Measurements from ENCODE around the gene DSCAML1.

- TF ChIP-seq EGR1 (IDR thresholded peaks at IDR 0.05; ENCODE audit: low read depth) (no peak), CTCF (IDR thresholded peaks at IDR 0.05 in 2 of 3, conservative IDR thresholded peaks at IDR 0.05 in 1 of 3; ENCODE audit: borderline replicate concordance in 1 of 3, insufficient read depth in 1 of 3, low read depth in 2 of 3, low read length in 2 of 3) (no peak), SP1 (IDR thresholded peaks at IDR 0.05; ENCODE audit: low read depth) (no peak), POLR2AphosphoS5 (IDR thresholded peaks at IDR 0.05; ENCODE audit: low read depth, low read length) (no peak), POLR2A (IDR thresholded peaks at IDR 0.05; ENCODE audit: borderline replicate concordance, extremely low read depth, insufficient read depth, insufficient read length) (no peak), YY1 (IDR thresholded peaks at IDR 0.05; ENCODE audit: extremely low read depth, insufficient replicate concordance, low read depth, low read length) (no peak), ZNF274 (IDR thresholded peaks at IDR 0.05; ENCODE audit: low read depth, low read length) (no peak), ZFX (IDR thresholded peaks at IDR 0.05) (no peak), MAX (IDR thresholded peaks at IDR 0.05) (no peak), ZBTB33 (IDR thresholded peaks at IDR 0.05; ENCODE audit: extremely low read depth, insufficient replicate concordance, low read length) (no peak), EZH2phosphoT487 (IDR thresholded peaks at IDR 0.05; ENCODE audit: borderline replicate concordance) (no peak), SIN3A (IDR thresholded peaks at IDR 0.05; ENCODE audit: low read depth) (no peak)
- TF ChIP-seq, protein P1, sequence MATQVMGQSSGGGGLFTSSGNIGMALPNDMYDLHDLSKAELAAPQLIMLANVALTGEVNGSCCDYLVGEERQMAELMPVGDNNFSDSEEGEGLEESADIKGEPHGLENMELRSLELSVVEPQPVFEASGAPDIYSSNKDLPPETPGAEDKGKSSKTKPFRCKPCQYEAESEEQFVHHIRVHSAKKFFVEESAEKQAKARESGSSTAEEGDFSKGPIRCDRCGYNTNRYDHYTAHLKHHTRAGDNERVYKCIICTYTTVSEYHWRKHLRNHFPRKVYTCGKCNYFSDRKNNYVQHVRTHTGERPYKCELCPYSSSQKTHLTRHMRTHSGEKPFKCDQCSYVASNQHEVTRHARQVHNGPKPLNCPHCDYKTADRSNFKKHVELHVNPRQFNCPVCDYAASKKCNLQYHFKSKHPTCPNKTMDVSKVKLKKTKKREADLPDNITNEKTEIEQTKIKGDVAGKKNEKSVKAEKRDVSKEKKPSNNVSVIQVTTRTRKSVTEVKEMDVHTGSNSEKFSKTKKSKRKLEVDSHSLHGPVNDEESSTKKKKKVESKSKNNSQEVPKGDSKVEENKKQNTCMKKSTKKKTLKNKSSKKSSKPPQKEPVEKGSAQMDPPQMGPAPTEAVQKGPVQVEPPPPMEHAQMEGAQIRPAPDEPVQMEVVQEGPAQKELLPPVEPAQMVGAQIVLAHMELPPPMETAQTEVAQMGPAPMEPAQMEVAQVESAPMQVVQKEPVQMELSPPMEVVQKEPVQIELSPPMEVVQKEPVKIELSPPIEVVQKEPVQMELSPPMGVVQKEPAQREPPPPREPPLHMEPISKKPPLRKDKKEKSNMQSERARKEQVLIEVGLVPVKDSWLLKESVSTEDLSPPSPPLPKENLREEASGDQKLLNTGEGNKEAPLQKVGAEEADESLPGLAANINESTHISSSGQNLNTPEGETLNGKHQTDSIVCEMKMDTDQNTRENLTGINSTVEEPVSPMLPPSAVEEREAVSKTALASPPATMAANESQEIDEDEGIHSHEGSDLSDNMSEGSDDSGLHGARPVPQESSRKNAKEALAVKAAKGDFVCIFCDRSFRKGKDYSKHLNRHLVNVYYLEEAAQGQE (IDR thresholded peaks at IDR 0.05; ENCODE audit: low read depth): no peak
- TF ChIP-seq, protein P2, sequence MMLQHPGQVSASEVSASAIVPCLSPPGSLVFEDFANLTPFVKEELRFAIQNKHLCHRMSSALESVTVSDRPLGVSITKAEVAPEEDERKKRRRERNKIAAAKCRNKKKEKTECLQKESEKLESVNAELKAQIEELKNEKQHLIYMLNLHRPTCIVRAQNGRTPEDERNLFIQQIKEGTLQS (IDR thresholded peaks at IDR 0.05): no peak
These were observed 224.3 kb downstream of the DSCAML1 start for GRCh38 chr11:117572671-117573070.

All from HCT116 (cell line).